GM12872 (cell line): ENCODE results near the gene CDC42.

Experiments
- TF ChIP-seq, protein P1 (sequence below): IDR thresholded peaks from 3 replicates; pipeline ENCODE4 v1.5.1; 2011; ENCODE audit warnings: low read depth, mild to moderate bottlenecking, low read length, moderate library complexity; ENCODE audit not compliant: insufficient read depth

Gene CDC42

DNA sequence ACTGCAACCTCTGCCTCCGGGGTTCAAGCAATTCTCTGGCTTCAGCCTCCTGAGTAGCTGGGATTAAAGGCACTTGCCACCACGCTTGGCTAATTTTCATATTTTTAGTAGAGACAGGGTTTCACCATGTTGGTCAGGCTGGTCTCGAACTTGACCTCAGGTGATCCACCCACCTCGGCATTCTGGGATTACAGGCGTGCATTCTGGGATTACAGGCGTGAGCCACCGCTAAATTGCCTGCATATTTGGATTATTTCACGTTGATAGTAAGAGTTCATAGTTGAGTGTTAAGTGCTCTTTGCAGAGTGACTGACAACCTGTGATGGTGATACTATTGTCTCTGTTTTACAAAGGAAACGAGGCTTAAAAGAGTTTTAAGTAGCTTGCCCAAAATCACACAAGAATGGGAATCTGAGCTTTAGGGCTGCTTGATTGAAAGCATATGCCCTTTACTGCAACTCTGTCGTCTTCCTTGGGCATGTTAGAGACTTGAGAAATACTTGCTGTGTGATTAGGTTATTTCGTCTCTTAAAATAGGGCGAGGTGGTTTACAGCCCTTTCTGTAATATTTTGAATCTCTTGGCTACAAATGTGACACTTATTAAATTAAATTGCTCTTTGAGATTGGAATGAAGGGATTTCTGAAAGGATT lies 12.4 kb downstream of the CDC42 start:
- TF ChIP-seq, protein P1, sequence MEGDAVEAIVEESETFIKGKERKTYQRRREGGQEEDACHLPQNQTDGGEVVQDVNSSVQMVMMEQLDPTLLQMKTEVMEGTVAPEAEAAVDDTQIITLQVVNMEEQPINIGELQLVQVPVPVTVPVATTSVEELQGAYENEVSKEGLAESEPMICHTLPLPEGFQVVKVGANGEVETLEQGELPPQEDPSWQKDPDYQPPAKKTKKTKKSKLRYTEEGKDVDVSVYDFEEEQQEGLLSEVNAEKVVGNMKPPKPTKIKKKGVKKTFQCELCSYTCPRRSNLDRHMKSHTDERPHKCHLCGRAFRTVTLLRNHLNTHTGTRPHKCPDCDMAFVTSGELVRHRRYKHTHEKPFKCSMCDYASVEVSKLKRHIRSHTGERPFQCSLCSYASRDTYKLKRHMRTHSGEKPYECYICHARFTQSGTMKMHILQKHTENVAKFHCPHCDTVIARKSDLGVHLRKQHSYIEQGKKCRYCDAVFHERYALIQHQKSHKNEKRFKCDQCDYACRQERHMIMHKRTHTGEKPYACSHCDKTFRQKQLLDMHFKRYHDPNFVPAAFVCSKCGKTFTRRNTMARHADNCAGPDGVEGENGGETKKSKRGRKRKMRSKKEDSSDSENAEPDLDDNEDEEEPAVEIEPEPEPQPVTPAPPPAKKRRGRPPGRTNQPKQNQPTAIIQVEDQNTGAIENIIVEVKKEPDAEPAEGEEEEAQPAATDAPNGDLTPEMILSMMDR: no peak

DNA sequence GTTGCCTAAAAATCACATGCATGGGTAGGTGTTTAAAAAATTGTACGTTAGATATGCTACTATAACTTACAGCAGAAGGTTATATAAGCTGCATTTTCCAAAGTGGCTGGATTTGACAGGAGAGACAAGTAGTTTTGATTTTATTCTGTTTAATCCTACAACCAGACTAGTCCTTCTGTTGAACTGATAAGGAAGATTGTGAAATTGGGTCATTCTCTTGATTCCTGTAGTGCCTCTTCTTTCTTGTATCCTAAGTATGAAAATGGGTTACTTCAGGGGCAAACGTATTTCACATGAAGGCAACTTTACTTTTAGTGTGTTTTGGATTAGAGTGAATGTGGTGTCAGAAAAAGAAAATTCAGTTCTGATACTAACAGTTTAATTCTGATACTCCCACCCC lies 19.0 kb downstream of the CDC42 start:
- TF ChIP-seq, protein P1: no peak

DNA sequence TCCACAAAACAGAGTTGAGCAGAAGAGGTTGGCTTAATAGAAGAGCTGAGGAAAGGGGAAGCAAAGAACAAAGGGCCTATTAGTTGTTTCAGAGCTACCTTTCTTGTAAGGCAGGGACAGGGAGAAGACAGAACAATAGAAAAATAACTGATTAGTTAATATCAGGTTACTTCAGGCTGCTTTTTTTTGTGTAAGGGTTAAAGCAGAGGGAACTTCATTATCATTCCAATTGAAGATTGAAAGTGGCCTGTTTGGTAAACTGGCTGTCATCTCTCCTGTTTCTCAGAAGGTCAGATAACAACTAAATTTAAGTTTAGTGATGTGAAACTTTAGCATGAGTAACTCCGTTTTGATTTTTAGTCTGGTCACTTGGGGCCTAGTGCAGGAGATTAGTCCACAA lies 22.3 kb downstream of the CDC42 start:
- TF ChIP-seq, protein P1: no peak

DNA sequence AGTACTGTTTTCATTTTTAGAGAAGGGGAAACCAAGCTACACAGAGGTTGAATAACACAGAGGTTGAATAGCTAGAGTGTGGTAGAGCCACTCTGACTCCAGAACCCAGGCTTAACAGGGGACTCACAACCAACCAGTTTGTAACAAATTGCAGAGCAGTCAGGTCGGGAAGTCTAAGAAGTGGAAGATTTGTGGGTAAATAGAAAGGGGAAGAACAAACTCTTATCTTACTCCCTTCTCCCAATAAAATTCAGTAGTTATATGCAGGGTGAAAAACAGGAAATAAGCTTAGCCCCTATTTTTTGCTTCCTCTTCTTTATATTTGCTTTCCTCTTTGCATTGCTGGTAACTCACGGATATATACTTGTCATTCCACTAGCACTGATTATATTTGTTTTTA lies 23.2 kb downstream of the CDC42 start:
- TF ChIP-seq, protein P1: no peak

DNA sequence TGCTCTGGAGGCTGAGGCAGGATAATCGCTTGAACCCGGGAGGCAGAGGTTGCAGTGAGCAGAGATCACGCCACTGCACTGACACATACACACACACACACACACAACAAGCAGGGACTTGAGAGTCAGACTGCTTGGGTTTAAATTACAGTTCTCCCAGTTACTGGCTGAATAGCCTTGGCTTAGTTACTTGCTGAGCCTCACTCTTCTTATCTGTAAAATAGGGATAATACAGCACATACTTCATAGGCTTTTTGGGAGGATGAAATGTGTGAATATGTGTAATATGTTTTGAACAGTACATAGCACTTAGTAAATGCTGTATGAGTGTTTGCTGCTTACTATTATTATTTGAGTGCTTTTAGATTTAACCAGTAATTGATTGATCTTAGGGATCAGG lies 23.8 kb downstream of the CDC42 start:
- TF ChIP-seq, protein P1: no peak

DNA sequence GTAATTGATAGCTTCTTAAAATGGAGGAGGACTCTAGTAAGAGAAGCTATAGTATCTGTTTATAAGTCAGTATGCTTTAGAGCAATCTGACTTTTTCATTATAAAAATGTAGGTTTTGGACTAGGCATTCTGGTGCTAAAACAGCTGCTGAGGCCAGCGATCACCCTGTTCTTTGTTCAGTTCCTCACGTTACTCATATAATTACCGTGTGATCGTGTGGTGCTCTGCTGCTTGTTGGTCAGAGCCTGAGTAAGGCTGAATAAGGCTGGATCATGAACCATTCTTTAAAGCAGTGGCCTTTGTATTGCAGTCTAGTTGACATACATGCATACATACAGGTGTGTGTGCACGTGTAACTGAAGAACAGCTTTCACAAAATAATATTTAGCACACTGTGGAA lies 25.2 kb downstream of the CDC42 start:
- TF ChIP-seq, protein P1: no peak

DNA sequence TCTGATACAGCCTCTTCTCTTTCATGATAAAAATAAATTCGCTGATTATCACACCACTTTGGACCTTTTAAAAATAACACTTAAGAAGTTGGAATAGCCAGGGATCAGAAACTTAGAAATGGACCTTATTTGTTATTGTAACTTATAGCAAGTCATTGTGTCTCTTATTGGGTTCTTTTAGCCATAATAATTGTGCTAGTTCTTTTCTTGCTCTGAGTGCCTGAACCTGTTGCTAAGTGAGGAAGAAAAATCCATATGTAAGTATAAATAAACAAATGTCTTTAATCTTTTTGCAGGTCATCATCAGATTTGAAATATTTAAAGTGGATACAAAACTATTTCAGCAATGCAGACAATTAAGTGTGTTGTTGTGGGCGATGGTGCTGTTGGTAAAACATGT lies 25.6 kb downstream of the CDC42 start:
- TF ChIP-seq, protein P1: no peak
